COLO829 (cell line): ENCODE data around the gene EMID1.
"Not testable (repeated sequence)": the region's sequence is repeated elsewhere in the genome, so short reads cannot be mapped to it uniquely, and the experiment has no call there.

Source experiments
- DNase-seq: peaks from one replicate; pipeline ENCODE4 v3.0.0; 2012; ENCODE audit warnings: low spot score

The EMID1 gene

DNA sequence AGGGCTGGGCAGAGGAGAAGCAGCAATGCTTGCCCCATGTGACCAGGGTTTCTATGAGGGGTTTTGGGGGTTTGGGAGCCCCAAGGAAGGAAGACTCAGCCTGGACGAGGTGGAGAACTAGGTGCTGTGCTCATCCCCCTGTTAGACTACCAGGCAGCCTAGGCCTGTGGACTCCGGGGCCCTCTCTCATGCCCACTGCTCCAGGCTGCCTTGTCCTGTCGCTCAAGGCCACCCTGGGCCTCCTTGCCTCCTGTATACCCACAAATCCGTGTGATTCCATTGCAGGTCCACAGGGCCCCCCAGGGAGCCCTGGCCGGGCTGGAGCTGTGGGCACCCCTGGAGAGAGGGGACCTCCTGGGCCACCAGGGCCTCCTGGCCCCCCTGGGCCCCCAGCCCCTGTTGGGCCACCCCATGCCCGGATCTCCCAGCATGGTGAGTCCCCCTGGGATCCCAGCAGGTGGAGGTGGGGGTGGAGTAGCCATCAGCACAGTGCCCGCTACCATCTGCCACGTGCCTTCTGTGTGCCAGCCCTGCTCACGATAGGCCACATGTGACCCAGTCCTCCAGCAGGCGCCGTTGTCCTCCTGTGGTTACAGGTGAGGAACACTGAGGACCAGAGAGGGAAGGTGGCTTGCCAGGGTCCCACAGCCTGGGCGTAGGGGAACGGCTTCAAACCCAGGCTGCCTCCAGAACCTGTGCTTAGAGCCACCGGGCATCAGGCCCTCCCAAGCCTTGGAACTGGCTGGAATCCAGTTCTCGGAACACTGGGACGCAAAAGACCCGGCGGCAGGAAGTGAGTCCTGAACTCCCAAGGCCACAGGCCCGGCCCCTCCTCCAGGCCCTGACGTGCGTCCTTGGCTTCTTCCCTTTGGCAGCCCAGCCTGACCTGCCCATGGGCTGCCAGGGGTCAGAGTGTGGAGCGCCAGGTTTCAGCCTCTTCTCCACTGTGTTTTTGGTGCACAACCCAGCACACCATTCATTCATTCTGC lies 26.6 kb downstream of the EMID1 start:
- DNase-seq = no peak

DNA sequence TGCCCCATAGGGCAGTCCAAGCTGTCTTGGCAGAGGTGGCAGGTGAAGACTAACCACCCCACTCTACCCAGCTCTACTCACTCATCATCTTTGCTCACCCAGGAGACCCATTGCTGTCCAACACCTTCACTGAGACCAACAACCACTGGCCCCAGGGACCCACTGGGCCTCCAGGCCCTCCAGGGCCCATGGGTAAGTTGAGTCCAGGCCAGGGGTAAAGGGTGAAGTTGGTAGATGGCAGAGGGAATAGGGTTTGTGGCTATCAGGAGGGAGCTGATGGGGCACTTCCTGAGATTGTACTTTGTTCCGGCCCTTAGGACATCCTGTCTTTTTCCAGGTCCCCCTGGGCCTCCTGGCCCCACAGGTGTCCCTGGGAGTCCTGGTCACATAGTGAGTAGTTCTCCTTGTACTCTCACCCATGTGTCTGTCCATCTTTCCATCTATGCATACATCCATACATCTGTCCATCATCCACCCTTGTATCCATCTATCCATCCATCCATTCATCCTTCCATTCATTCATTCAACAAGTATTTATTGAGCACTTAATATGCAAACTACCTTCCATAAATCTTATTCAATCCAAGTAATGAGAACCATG lies 27.7 kb downstream of the EMID1 start:
- no peak for DNase-seq

DNA sequence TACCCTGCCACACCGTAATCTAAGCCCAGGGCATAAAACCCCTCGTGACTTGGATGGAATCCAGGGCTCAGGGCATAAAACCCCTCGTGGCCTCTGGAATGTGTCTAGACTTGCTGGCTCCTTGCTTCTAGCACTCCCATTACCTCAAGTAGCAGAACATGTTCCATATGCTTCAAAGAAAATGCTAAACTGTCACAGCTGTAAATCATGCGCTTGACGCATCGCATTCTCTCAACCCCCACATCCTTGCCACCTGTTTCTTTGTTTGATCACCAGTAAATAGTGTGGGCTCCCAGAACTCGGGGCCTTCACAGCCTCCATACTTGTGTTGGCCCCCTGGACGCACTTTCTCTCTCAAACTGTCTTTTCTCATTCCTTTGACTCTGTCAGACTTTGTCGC lies 34.8 kb downstream of the EMID1 start:
- not testable (repeated sequence) for DNase-seq

DNA sequence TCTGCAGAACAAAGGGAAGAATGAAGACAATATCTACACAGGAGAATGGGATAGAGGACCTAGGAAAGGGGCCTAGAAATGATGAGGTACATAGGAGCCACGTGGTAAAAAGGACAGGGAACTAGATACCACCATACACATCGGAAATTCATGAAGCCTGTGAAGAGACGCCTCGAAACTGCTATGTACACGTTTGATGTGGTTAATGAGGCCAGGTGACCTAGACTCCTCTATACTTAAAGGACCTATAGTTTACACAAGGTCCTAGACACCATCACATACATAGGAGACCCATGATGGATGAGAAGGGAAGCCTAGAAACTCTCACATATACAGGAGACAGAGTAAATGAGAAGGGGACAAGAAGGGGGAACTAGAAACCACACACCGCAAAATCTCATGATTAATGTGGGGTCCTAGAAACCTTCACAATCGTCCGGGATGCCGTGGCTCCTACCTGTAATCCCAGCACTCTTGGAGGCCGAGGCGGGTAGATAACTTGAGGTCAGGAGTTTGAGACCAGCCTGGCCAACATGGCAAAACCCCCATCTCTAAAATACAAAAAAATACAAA lies 38.3 kb downstream of the EMID1 start:
- DNase-seq = no peak

DNA sequence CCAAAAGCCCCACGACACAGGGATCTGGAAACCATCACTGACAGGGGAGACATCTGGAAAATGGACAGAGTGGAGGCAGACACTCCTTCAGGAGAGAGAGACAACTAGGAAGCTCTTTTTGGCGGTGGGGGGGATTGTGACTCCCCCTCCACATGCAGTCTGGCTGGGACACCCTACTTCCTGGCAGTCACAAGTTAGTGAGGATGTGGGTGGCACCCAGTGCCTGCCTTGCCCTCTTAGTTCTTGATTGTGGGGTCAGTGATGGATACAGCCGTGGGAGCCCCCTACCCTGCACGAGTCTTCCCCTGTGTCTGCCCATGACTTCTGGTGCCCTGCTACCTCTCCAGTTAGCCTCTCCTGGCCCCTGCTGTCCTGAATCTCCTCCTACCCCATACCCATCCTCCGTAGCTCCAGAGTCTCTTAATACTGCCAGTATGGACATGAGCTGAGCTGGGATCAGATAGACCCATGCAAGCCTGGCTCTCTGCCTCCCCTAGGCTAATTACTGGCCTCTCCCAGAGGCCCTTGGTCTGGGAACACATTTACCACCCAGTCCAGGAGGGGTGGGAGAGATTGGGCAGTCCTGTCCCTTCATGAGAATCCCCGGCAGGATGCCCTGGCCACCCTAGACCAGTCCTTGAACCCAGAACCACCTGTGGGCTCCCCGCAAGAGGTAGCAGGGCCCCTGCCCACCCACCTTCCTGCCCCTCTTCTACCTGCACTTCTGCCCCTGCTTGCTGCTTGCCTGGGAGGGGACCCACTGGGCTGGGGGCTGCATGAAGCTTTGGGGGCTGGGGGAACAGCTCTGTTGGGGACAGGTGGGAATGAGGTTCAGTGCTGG lies 39.3 kb downstream of the EMID1 start:
- DNase-seq = no peak

DNA sequence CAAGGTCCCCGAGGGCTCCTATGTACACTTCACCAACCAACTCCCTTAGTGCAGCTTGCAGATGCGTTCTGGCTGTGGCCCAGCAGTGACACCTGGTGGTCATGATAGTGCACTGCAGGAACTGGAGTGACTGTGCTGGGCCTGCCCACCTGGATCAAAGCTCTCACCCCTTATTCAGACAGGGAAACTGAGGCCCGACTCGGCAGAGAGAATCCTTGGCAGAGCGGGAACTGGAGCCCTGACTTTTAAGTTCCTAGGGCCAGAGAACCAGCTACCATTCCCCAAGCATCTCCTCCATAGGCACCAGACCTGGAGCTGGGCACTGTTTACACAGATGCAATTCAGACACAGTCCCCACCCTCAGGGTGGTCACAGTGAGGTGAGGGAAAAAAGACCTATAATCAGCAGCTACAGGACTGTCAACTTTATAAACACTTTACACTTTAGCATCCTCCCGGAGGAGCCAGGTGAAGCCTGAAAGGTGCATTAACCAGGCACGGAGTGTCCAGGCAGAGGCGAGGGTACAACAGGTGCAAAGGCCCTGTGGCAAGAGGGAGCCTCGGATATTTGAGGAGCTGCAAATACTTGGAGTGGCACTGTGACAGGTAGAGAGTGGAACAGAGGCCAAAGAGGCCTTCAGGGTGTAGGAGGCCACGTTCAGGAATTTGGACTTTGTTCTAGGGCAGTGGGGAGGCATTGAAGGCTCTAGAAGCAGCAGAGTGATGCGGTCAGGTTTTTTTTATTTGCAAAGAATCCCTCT lies 40.1 kb downstream of the EMID1 start:
- peak; percentile 82 for DNase-seq

DNA sequence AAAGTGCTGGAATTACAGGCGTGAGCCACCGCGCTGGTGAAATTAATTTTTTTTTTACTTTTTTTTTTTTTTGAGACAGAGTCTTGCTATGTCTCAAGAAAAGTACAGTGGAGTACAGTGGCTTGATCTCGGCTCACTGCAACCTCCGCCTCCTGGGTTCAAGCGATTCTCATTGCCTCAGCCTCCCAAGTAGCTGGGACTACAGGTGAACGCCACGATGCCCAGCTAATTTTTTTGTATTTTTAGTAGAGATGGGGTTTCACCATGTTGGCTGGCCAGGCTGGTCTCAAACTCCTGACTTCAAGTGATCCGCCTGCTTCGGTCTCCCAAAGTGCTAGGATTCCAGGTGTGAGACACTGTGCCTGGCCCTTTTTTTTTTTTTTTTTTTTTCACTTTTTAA lies 42.2 kb downstream of the EMID1 start:
- not testable (repeated sequence) for DNase-seq

DNA sequence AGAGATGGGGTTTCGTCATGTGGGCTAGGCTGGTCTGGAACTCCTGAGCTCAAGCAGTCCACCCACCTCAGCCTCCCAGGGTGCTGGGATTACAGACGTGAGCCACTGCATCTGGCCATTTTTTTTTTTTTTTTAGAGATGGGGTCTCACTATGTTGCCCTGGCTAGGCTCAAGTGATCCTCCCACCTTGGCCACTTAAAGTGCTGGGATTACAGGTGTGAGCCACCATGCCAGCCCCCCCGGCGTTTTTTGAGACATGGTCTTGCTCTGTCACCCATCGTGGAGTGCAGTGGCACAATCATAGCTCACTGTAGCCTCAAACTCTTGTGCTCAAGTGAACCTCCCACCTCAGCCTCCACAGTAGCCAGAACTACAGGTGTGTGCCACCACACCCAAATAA lies 45.6 kb downstream of the EMID1 start:
- DNase-seq = no peak

DNA sequence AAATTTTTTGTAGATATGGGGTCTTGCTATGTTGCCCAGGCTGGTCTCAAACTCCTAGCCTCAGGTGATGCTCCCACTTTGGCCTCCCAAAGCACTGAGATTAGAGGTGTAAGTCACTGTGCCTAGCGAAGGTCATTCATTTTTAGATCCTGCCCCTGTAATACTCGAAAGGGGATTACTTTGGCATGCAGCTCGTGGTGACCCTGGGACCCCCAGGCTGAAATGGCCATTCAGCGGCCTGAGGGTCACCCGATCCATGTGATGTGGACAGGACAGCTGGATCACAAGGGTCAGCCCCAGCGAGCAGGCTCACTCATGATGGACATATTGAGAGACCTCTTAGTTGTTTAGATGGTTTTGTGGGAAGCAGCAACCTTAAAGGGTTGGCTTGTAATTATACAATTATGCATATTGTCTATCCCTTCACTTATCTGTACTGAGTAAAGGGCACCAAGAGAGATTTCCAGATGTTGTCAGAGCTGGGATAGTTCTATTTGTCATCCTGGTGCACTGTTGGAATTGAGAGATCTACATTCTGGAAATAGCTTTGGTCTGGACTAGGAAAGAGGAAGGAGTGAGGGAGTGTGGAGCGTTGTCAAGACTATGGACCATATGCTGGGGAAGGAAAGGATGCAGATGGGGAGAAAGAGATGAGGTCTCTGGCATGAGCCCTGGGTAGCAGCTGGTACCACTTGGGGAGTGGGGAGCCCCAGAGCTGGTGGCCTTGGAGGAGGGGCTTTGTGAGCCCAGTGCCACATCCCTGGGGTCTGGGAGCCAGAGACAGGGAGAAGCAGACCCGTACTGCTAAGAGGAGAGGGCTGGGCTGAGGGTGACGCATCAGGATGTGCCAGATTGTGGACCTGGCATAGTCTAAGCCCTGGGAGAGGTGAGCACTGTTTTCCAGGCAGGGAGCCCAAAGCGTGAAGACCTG lies 46.5 kb downstream of the EMID1 start:
- no peak for DNase-seq

DNA sequence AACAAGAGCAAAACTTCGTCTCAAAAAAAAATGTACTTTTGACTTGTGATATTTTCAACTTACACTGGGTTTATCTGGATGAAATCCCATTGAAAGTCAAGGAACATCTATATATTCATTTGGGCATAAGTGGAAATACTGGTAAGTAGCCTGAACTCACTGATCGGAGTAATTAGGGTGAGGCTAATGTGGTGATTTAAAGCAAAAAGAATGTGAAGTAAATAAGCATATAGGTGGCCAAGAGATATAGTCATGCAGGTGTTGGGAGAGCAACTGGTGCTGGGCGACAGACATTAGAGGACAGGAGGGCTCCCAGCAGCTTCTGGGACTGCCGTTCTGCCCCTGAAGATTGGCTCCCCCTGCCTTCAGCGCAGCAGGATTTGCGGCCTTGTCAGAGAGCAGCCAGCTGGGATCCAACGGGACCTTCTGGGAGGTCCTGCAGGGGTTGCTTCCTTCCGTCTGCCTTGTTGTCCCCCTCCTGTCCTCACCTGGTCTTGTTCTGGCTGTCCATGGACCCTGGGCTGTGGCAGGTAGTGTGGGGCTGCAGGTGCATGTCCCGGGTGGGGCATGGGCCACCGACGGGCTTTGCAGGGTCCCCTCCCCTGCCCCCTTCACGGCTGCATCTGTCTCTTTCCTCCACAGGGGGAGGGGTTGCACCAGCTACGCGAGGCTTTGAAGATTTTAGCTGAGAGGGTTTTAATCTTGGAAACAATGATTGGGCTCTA lies 48.0 kb downstream of the EMID1 start:
- no peak for DNase-seq

DNA sequence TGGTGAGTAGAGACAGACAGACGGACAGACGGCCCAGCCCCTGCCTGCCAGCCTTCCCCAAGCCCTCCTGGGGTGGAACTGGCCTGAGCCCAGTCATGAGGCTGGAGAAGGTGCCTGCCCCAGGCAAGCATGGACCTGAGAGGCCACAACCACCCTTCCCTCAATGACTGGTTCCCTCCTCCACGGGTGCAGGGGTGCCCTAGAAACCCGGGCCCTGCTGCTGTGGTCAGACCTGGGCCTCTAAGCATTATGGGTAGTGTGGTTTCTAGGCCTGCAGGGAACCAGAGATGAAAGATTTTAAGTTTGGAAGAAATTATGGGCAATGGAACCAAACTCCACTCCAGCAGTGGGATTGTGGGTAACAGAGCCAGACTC lies 48.6 kb downstream of the EMID1 start:
- no peak for DNase-seq

DNA sequence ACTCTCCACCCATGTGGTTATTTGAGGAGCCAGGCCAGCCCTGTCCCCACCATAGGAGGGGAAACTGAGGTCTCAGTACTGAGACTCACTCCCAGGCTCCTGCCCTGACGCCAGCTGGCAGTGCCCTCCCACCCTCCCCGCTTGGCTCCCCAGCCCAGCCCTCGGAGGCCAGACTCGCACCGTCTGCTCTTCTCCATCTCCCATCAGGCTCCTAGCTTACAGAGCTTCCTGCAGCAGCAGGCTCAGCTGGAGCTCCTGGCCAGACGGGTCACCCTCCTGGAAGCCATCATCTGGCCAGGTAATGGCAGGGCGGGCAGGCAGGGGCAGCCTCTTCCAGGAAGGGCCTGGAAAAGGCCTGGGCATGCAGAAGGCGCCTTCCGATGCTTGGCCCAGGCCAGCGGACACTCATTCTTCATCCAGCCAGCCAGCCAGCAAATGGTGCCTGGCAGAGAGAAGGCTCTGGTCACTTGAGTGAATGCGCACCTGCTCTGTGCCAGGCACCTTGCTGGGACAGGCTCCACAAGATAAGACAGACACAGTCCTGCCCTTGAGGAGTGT lies 49.4 kb downstream of the EMID1 start:
- DNase-seq = no peak

DNA sequence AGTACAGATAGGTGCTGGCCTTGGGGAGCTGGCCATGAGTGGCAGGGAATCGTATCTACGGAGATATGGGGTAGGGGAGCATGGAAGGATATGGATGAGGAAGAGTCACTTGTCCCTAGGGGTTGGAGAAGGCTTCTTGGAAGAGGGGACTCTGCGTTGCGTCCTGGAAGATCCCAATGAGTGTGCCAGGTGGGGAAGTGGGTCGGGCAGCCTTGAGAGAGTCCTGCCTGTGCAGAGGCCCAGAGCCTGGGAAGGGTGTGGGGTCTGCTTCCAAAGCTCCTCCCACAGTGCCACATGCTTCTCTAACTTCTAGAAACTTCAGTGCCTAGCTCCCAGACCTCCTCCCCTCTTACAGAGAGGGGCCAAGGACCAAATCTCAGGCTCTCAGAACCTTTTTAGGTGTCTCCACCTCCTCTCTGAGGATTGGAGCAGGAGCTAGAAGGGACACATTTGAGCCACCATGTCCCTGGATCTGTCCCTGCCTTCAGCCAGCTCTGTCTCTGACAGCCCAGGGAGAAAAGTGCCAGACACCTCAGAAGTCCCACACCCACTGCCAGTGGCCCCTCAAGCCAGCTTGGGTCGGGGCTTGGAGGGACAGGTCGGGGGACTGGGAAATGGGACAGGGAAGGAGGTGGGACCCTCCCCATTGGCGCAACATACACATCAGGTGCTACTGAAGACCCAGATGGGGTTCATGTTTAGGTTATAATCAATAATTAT lies 51.1 kb downstream of the EMID1 start:
- no peak for DNase-seq

DNA sequence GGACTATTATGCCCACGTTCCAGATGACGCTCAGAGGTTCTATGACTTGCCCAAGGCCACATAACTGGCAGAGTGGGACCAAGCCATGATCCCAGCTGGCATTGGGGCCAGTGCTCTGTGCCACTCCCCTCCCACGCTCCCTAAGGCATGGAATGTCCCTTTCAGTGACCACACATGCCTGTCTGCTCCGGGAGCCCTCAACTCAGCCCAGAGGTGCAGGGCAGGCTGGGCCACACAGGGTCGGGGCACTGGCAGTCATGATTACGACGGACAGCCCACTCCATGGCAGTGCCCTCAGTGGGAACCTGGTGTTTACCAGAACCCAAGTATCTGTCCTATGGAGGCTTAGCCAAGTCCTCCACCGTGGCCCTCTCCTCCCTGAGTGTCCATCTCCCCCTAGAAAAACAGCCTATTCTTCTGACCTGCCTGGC lies 52.1 kb downstream of the EMID1 start:
- no peak for DNase-seq

DNA sequence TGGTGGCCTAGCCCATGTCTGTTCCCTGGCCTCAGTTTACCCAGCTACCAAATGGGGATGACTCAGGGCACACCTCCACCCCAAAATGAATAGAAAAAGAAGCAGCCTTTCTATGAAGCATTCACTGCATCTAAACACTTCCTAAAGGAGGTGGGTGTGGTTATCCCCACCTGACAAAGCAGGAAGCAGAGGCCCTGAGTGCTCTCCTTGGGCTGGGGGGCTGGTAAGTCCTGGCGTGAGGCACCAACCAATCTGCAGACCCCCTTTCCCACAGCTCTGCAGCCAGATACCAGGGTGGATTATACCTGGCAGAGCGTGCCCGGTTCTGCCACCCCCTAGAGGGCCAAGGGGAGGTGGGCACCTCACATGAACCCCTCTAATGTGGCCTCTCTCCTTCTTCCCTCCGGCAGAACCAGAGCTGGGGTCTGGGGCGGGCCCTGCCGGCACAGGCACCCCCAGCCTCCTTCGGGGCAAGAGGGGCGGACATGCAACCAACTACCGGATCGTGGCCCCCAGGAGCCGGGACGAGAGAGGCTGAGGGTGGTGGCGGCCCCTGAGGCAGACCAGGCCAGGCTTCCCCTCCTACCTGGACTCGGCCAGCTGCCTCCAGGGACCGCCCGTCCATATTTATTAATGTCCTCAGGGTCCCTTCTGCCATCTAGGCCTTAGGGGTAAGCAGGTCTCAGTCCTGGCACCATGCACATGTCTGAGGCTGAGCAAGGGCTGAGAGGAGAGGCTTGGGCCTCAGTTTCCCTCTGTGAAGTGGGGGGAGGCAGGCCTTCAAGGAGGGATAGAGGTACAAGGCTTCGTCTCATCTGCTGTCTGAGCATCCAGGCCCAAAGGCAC lies 52.9 kb downstream of the EMID1 start:
- no peak for DNase-seq

DNA sequence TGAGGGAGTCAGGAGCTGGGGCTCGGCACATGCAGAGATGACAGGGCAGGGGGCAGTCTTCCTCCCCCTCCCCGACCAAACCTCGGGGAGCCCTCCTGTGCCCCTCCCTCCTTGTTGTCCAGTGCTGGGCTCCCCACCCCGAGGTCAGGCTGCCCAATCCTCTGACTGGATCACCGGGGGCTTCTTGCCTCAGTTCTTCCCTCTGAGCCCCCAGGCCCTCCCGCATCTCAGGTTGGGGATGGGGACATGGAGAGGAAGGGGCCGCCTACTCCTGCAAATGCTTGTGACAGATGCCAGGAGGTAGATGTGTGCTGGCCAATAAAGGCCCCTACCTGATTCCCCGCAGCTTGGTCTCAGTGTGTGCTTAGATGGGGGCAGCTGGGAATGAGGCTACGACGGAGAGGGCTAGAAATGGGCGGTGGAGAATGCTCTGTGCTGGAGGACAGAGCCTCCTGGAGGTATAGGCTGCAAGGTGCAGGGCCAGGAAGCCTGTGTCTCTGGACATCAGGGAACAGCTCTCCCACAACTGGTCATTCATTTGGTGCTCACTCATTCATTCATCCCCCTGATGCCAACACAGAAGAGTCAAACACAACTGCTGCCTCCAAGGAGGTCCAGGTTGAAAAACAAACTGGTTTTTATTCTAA lies 53.7 kb downstream of the EMID1 start:
- no peak for DNase-seq

DNA sequence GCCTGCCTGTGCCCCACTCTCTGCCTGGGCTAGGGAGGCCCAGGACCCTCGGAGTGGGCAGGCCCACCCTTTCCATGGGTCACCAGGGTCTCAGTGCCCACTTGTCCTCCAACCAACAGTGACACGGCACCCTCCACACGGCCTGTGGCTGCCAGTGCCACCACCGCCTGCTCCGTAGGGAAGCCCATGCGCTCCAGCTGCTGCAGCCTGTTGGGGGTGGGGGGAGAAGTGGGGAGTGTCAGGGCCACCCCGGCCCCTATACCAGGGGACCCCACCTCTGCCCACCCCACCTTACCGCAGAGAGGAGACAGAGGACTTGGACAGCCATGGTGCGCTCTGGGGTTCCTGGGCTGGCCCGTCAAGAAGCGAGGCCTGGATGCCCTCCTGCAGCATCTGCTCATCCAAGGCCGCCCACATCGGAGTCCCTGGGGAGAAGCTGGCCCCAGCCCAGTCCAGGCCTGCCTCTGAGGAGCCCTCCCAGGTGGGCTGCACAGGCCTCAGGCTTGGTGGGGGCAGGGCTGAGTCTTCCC lies 54.4 kb downstream of the EMID1 start:
- DNase-seq = no peak
